Stimulated activated CD4-positive, alpha-beta T cell treated with anti-CD3 and anti-CD28 coated beads, Interleukin-1b, Interleukin-23, amount 100 ng/mL, for 24 hours (primary cell): ENCODE results near the gene TMEM95.

Source experiments
- DNase-seq, 4 experiments: peaks; one replicate each; pipeline ENCODE4 v3.0.0-alpha.2; 2020; ENCODE audit warnings: low read depth in 4 of 4, low spot score in 1 of 4

The TMEM95 gene

GRCh38 chr17:7403977-7404736 lies 49.2 kb downstream of the TMEM95 start, which contains the start of gene TMEM256:
Gene TMEM256 (minus strand): TSS chr17:7404097. CDS start chr17:7404084, 13 bp downstream.
- DNase-seq, result peak; percentile 85 to 95 (median 88)

GRCh38 chr17:7404737-7405349 lies 49.9 kb downstream of the TMEM95 start:
- DNase-seq, result peak in 2 of 4 experiments; percentile 54 to 60

- no peak for DNase-seq
Measured at GRCh38 chr17:7405350-7406234, 50.6 kb downstream of the TMEM95 start.

- DNase-seq, result no peak
Measured at GRCh38 chr17:7406235-7406825, 51.4 kb downstream of the TMEM95 start.
